ENCODE data around the gene ELMO1. TPM values are rescaled to one million over a fixed set of nuclear protein-coding genes. Genes with fewer than 3 reads are reported as not detected.

ELMO1 gene
- polyA plus RNA-seq, 1 donor (not counting 4 experiments of a cell fraction or from before 2014, with no cell fraction given) = not detected

DNA sequence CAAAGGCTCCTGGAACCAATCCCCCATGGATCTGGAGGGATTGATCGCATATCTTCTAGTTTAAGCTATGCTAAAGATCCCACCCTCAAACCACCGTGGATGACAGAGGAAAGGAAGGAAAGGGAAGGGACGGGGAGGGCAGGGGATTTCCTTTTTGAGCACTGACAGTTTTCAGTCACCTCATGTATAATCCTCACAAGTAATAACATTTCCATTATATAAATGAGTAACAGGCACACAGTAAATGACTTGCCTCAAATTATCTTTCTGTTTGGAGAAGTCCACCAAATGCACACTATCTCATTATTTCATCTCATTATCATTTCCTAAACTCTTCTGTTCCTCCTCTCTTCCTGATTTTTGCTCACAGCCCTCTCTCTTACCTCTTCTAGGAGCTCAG is 597.3 kb downstream of the ELMO1 start:
- TF ChIP-seq, protein P1, sequence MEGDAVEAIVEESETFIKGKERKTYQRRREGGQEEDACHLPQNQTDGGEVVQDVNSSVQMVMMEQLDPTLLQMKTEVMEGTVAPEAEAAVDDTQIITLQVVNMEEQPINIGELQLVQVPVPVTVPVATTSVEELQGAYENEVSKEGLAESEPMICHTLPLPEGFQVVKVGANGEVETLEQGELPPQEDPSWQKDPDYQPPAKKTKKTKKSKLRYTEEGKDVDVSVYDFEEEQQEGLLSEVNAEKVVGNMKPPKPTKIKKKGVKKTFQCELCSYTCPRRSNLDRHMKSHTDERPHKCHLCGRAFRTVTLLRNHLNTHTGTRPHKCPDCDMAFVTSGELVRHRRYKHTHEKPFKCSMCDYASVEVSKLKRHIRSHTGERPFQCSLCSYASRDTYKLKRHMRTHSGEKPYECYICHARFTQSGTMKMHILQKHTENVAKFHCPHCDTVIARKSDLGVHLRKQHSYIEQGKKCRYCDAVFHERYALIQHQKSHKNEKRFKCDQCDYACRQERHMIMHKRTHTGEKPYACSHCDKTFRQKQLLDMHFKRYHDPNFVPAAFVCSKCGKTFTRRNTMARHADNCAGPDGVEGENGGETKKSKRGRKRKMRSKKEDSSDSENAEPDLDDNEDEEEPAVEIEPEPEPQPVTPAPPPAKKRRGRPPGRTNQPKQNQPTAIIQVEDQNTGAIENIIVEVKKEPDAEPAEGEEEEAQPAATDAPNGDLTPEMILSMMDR (optimal IDR thresholded peaks at IDR 0.05 in 1 of 3, IDR thresholded peaks at IDR 0.05 in 1 of 3, conservative IDR thresholded peaks at IDR 0.05 in 1 of 3; ENCODE audit: extremely low read depth in 1 of 3, insufficient read depth in 2 of 3, low read length in 3 of 3) = no peak
- TF ChIP-seq EZH2 (IDR thresholded peaks at IDR 0.05; ENCODE audit: low read length) = no peak
- no peak for FAIRE-seq
- peaks cover 14% of the 10 kb centered on the region for H3K4me1 ChIP-seq (ENCODE audit: control insufficient read depth, extremely low read depth, insufficient read depth, low read length)
- no peaks in the 10 kb centered on the region for H3K79me2 ChIP-seq (ENCODE audit: control insufficient read depth, insufficient read depth, low read length)
- no peaks in the 10 kb centered on the region for H3K36me3 ChIP-seq (ENCODE audit: control insufficient read depth in 2 of 2, extremely low read depth in 1 of 2, insufficient read depth in 2 of 2, low read length in 2 of 2)
- H3K4me2 ChIP-seq (ENCODE audit: control insufficient read depth, extremely low read depth, insufficient read depth, low read depth, low read length) = no peak overlapping the region
- no peak overlapping the region for H3K9ac ChIP-seq (ENCODE audit: control insufficient read depth, extremely low read depth, insufficient read depth, low read length)
- H3K9me1 ChIP-seq (ENCODE audit: control insufficient read depth, extremely low read depth, insufficient read depth, low read length) = no peaks in the 10 kb centered on the region
- no peak overlapping the region for H3K4me3 ChIP-seq (ENCODE audit: control insufficient read depth in 2 of 3, extremely low read depth in 1 of 3, insufficient read depth in 2 of 3, low read depth in 1 of 3, low read length in 3 of 3)
- no peak overlapping the region for H2AFZ ChIP-seq (ENCODE audit: control insufficient read depth, low read length)
- dilution Hi-C loops (cut with MboI; ENCODE audit: extremely low pct_ligation_motif_present, low sequenced_read_pairs) = no loop called here
- no peak for DNase-seq (ENCODE audit: low read depth, low spot score)
- H3K27ac ChIP-seq (ENCODE audit: control insufficient read depth, insufficient read depth, low read length) = no peak overlapping the region
- no peaks in the 10 kb centered on the region for H3K27me3 ChIP-seq (ENCODE audit: control insufficient read depth, extremely low read depth, insufficient read depth, low read length)
- no peaks in the 10 kb centered on the region for H3K9me3 ChIP-seq (ENCODE audit: control insufficient read depth, low read depth, low read length)
- H4K20me1 ChIP-seq (ENCODE audit: control insufficient read depth, extremely low read depth, insufficient read depth, low read length) = no peaks in the 10 kb centered on the region

DNA sequence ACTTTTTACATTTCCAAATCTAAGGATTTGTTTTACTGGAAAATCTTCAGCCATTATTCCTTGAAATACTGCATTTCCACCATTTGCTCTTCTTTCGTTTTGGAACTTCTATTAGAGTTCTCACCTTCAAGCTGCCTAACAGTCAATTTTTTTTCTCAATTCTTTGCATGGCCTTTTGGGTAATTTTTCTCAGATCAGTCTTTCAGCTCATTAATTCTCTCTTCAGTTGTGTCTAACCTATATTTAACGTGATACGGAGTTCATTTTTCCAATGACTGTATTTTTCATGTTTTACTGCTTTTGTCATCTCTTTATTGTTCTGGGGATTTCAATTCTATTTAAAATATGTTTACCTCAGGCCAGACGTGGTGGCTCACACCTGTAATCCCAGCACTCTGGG is 600.7 kb downstream of the ELMO1 start:
- Histone ChIP-seq H3K27me3 (ENCODE audit: control insufficient read depth, extremely low read depth, insufficient read depth, low read length) (no peaks in the 10 kb centered on the region), H3K4me1 (ENCODE audit: control insufficient read depth, extremely low read depth, insufficient read depth, low read length) (no peaks in the 10 kb centered on the region), H3K79me2 (ENCODE audit: control insufficient read depth, insufficient read depth, low read length) (no peaks in the 10 kb centered on the region), H3K4me3 (ENCODE audit: control insufficient read depth in 2 of 3, extremely low read depth in 1 of 3, insufficient read depth in 2 of 3, low read depth in 1 of 3, low read length in 3 of 3) (no peak overlapping the region), H3K9ac (ENCODE audit: control insufficient read depth, extremely low read depth, insufficient read depth, low read length) (no peak overlapping the region), H2AFZ (ENCODE audit: control insufficient read depth, low read length) (no peak overlapping the region), H3K9me3 (ENCODE audit: control insufficient read depth, low read depth, low read length) (no peaks in the 10 kb centered on the region), H3K4me2 (ENCODE audit: control insufficient read depth, extremely low read depth, insufficient read depth, low read depth, low read length) (no peak overlapping the region), H4K20me1 (ENCODE audit: control insufficient read depth, extremely low read depth, insufficient read depth, low read length) (no peaks in the 10 kb centered on the region), H3K36me3 (ENCODE audit: control insufficient read depth in 2 of 2, extremely low read depth in 1 of 2, insufficient read depth in 2 of 2, low read length in 2 of 2) (no peaks in the 10 kb centered on the region), H3K27ac (ENCODE audit: control insufficient read depth, insufficient read depth, low read length) (no peak overlapping the region), H3K9me1 (ENCODE audit: control insufficient read depth, extremely low read depth, insufficient read depth, low read length) (no peaks in the 10 kb centered on the region)
- dilution Hi-C loops (cut with MboI; ENCODE audit: extremely low pct_ligation_motif_present, low sequenced_read_pairs) = no loop called here
- no peak for FAIRE-seq
- DNase-seq (ENCODE audit: low read depth, low spot score) = no peak
- no peak for TF ChIP-seq EZH2 (IDR thresholded peaks at IDR 0.05; ENCODE audit: low read length)
- TF ChIP-seq, protein P1 (optimal IDR thresholded peaks at IDR 0.05 in 1 of 3, IDR thresholded peaks at IDR 0.05 in 1 of 3, conservative IDR thresholded peaks at IDR 0.05 in 1 of 3; ENCODE audit: extremely low read depth in 1 of 3, insufficient read depth in 2 of 3, low read length in 3 of 3) = no peak

Measured in keratinocyte (primary cell).